Fibroblast of the aortic adventitia (primary cell): ENCODE data around the gene VPS72. TPM values are rescaled to one million over a fixed set of nuclear protein-coding genes. Genes with fewer than 3 reads are reported as not detected.

Source experiments
- DNase-seq: peaks from one replicate; pipeline ENCODE4 v3.0.0-alpha.2; 2010; ENCODE audit warnings: low read depth
- H3K4me3 ChIP-seq: 2 replicates; pipeline ENCODE4 v1.5.1; 2011; ENCODE audit warnings: low read depth, mild to moderate bottlenecking, control low read depth, low read length, moderate library complexity
- total RNA-seq: library from RNA; depleted of rRNA; stranded (reverse); fragments of >200 nt; gene quantifications from 2 replicates; pipeline ENCODE4 v1.2.3, GENCODE V29; 2012; ENCODE audit warnings: low replicate concordance
- TF ChIP-seq, protein P1 (sequence below): IDR thresholded peaks from 2 replicates; pipeline ENCODE4 v1.5.1; 2011; ENCODE audit warnings: mild to moderate bottlenecking, low read length, control low read depth, inconsistent platforms; ENCODE audit not compliant: insufficient read depth

The VPS72 gene, protein sequence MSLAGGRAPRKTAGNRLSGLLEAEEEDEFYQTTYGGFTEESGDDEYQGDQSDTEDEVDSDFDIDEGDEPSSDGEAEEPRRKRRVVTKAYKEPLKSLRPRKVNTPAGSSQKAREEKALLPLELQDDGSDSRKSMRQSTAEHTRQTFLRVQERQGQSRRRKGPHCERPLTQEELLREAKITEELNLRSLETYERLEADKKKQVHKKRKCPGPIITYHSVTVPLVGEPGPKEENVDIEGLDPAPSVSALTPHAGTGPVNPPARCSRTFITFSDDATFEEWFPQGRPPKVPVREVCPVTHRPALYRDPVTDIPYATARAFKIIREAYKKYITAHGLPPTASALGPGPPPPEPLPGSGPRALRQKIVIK
- 9.2 and 42.8 TPM in 2 replicates for total RNA-seq

DNA sequence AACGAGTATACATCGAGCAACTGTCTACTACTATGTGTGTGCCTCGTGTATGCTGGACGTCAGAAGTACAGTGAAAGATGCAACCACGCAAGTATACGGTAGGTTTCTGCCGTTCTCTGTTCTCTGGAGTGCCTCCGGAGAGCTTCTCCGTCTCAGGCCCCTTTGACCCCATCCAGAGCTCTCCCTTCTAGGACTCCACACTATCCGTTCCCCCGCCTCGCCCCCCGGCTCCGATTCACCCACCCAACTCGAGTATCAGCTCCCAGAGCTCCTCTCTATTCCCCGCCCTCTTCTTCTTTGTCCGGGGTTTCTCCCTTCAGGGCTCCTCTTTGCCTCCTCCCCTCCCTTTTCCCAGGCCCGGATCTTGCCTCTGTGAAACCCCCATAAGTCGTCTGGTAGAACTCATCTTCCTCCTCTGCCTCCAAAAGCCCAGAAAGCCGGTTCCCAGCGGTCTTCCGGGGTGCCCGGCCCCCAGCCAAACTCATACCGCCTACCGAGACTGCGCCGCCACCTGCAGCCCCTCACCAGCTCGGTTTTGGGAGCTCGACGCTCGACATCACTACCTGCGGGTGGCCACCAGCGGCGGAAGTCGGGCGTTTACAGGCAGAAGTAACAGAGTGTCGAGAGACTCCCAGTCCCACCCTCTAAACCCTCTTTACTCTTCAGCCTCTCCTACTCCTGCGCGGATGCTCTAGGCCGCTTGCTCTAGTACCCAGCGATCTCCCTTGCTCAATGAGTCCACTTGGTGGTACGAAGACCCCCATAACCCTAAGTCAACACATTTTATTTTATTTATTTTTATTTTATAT is at the start of gene VPS72:
Gene VPS72, minus strand, starts transcription at position 561 of the 809 bp plus-strand sequence. Its CDS starts 76 bp downstream, at position 485.
- peak within 1 kb of the TSS; percentile 88 for H3K4me3 ChIP-seq
- TF ChIP-seq, protein P1, sequence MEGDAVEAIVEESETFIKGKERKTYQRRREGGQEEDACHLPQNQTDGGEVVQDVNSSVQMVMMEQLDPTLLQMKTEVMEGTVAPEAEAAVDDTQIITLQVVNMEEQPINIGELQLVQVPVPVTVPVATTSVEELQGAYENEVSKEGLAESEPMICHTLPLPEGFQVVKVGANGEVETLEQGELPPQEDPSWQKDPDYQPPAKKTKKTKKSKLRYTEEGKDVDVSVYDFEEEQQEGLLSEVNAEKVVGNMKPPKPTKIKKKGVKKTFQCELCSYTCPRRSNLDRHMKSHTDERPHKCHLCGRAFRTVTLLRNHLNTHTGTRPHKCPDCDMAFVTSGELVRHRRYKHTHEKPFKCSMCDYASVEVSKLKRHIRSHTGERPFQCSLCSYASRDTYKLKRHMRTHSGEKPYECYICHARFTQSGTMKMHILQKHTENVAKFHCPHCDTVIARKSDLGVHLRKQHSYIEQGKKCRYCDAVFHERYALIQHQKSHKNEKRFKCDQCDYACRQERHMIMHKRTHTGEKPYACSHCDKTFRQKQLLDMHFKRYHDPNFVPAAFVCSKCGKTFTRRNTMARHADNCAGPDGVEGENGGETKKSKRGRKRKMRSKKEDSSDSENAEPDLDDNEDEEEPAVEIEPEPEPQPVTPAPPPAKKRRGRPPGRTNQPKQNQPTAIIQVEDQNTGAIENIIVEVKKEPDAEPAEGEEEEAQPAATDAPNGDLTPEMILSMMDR, result no peak
- peak; percentile 87 for DNase-seq

DNA sequence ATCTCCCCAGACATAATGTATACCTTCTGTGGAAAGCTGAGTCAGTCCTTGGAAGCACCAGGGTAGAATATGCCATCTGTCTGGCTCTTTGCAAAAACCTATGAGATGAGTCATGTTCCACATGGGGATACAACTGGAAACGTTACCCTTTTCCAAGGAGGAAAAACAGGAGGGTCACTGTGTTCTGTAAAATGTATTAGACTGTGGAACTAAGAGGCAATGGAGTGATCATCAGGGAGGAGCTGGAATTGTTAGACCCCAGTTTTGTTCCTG is 48.4 kb upstream of the VPS72 start:
- TF ChIP-seq, protein P1, result no peak
- DNase-seq, result peak; percentile 88
- no peak overlapping the region for H3K4me3 ChIP-seq

DNA sequence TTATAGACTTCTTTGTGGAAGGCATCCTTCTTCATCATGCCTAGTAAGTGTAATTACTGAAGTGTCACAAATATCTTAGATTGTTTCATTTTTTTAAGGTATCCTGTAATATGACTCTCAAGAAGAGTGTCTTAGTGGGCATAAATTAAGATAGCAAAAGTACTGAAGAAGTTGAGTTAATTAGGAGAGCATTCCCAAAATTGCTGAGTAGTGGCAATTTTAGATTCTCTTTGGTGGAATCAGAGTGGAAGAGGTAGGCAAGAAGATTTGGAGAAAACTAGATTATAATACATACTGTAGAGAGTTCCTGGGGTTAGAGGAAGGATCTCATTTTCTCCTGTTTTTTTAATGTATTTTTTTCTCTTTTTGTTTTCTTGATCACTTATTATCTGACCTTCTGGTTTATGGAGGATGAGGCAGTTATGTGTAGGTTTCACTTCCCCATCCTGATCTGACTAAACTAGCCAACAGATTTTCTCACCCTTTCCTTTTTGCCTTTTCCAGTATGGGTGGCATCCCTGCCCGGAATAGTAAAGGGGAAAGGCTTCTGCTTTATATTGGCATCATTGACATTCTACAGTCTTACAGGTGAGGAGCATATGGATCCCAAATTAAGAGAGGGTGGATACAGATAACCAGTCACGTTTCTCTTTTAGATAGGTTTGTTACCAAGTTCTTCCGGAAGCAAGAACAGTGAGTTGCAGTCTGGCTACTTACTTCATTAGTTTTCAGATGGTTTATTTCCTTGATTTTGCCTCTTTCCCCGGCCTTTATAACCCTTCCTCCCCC is 47.9 kb upstream of the VPS72 start:
- TF ChIP-seq, protein P1, result no peak
- no peak for DNase-seq
- H3K4me3 ChIP-seq, result no peak overlapping the region

DNA sequence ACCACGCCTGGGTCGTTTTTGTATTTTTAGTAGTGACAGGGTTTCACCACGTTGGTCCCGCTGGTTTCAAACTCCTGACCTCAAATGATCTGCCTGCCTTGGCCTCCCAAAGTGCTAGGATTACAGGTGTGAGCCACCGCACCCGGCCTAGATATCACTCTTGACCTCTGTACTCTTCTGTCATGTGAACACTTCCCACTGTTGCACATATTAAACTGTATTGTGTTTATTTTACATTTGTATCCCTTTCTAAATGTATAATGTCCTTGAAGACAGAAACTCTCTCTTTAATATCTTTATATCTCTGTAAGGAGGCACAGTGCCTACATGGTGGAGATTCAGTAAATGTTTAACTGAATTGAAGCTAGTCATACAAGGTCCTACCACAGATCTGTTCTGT is 45.2 kb upstream of the VPS72 start:
- no peak for DNase-seq
- no peak overlapping the region for H3K4me3 ChIP-seq
- TF ChIP-seq, protein P1, result no peak

DNA sequence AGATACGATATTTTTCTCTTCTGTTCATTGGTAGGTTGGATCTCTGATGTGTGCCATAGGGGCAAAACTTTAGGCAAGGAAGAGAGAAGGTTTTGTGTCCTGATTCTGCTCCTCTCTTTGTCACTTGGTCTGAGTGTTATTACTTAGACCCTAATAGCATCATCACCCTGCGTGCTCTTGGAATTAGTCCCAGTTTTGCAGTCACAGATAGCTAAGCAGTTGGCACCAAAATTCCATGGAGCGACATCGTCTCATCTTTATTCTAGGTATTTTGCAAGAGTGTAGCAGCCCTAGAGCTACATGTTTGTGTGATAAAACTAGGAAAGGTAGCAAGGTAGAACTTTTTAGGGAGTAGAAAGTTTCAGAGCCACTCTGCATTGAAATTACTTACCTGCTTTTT is 32.1 kb upstream of the VPS72 start:
- peak; percentile 33 for DNase-seq

DNA sequence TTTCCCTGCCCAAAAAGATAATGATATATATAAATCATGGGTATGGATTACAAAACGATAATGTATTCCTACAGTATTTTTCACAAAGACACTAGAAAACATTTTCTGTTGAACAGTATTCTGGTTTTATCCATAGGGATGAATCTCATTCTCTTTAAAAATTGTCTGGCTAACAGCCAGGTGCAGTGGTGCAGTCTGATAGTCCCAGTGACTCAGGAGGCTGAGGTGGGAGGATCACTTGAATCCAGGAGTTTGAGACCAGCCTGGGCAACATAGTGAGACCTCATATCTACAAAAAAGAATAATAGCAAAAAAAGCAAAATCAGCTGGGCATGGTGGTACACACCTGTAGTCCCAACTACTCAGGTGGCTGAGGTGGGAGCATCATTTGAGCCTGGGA is 31.6 kb upstream of the VPS72 start:
- DNase-seq, result no peak
- no peak overlapping the region for H3K4me3 ChIP-seq
- TF ChIP-seq, protein P1, result no peak

More for the DNA sequence above, 32.1 kb upstream of the VPS72 start:
- no peak overlapping the region for H3K4me3 ChIP-seq
- TF ChIP-seq, protein P1, result no peak
